Smooth muscle cell (in vitro differentiated cells): ENCODE measurements around the gene MRC1. TPM values are rescaled to one million over a fixed set of nuclear protein-coding genes. Genes with fewer than 3 reads are reported as not detected.

ENCODE experiments used
- DNase-seq: peaks from one replicate; lab custom pipeline; 2025; ENCODE audit not compliant: unreplicated experiment; lab: John Stamatoyannopoulos, UW
- H2AFZ ChIP-seq: fragments of 200-600 bp; sonication (generic); 2 replicates; pipeline ENCODE4 v1.6.0; 2016; ENCODE audit warnings: antibody characterized with exemption, low read depth, mild to moderate bottlenecking
- H3F3A ChIP-seq: fragments of 200-600 bp; sonication (generic); 2 replicates; pipeline ENCODE4 v1.6.0; 2017; ENCODE audit warnings: antibody characterized with exemption, low read depth
- H3K27ac ChIP-seq: fragments of 200-600 bp; sonication (generic); 2 replicates; pipeline ENCODE4 v1.5.1; 2016; ENCODE audit warnings: low read depth, mild to moderate bottlenecking
- H3K27me3 ChIP-seq: fragments of 200-600 bp; sonication (generic); 2 replicates; pipeline ENCODE4 v1.6.1; 2016; ENCODE audit warnings: low read depth, mild to moderate bottlenecking
- H3K36me3 ChIP-seq: fragments of 200-600 bp; sonication (generic); 2 replicates; pipeline ENCODE4 v1.5.1; 2016; ENCODE audit warnings: low read depth
- H3K4me1 ChIP-seq: fragments of 200-600 bp; sonication (generic); 2 replicates; pipeline ENCODE4 v1.5.1; 2016; ENCODE audit warnings: low read depth
- H3K4me2 ChIP-seq: fragments of 200-600 bp; sonication (generic); 2 replicates; pipeline ENCODE4 v1.6.0; 2016; ENCODE audit warnings: mild to moderate bottlenecking
- H3K4me3 ChIP-seq: fragments of 200-600 bp; sonication (generic); 2 replicates; pipeline ENCODE4 v1.5.1; 2016; ENCODE audit warnings: mild to moderate bottlenecking
- H3K79me2 ChIP-seq: fragments of 200-600 bp; sonication (generic); 2 replicates; pipeline ENCODE4 v1.6.0; 2016; ENCODE audit warnings: low read depth, mild to moderate bottlenecking
- H3K9ac ChIP-seq: fragments of 200-600 bp; sonication (generic); 2 replicates; pipeline ENCODE4 v1.6.0; 2016; ENCODE audit warnings: low read depth
- H3K9me3 ChIP-seq: fragments of 200-600 bp; sonication (generic); replicated peaks from 2 replicates; pipeline ENCODE4 v1.5.1; 2016; ENCODE audit warnings: low read depth
- H4K20me1 ChIP-seq: fragments of 200-600 bp; sonication (generic); 2 replicates; pipeline ENCODE4 v1.6.0; 2016; ENCODE audit warnings: low read depth
- WGBS: methylation state at CpG from one replicate; pipeline ENCODE4 v1.1.7; 2016; ENCODE audit warnings: low lambda C conversion rate; 5-methylcytosine and 5-hydroxymethylcytosine counted together
- polyA plus RNA-seq: library from polyadenylated mRNA; unstranded; fragments of >200 nt; fragmentation: Nextera tagmentation; extraction: Ambion mirVana; gene quantifications from 2 replicates; pipeline ENCODE4 v1.2.1, GENCODE V29; 2016
- total RNA-seq: library from RNA; depleted of rRNA; stranded (reverse); fragments of >200 nt; gene quantifications from 2 replicates; pipeline ENCODE4 v1.2.3, GENCODE V29; 2014
- TF ChIP-seq, protein P1 (sequence below): fragments of 200-600 bp; sonication (generic); IDR thresholded peaks from 2 replicates; pipeline ENCODE4 v1.5.1; 2017; ENCODE audit warnings: borderline replicate concordance, mild to moderate bottlenecking, antibody characterized with exemption; ENCODE audit not compliant: insufficient read depth, poor library complexity, severe bottlenecking

MRC1 gene
- total and polyA plus RNA-seq, 2 experiments from 2014 or later, result not detected

DNA sequence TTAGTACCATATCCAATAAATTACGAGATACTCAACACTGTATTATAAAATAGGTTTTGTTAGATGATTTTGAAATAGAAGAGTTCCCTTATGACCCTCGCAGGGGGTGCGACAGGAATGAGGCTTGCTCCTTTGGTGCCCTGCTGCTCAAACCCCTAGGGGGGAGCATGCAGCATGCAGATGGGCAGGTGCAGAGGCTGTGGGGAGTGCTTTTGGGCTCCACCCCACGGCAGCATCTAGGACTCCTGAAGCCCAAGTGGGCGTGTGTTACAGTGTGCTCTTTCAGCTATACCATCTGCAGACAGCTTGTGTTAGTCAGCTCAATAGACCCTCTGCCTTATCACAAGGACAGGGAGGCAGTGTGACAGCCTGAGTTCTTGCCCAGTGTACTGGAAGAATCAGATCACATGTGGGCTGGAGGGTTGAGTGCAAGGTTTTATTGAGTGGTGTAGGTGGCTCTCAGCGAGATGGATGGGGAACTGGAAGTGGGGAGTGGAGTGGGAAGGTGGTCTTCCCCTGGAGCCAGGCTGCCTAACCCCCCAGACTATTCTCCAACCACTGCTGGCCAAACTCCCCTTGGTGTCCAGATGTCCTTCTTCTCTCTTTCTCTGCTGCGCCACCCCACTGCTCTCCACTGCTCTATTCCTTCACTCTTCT is 3.1 kb upstream of the MRC1 start:
- TF ChIP-seq, protein P1, sequence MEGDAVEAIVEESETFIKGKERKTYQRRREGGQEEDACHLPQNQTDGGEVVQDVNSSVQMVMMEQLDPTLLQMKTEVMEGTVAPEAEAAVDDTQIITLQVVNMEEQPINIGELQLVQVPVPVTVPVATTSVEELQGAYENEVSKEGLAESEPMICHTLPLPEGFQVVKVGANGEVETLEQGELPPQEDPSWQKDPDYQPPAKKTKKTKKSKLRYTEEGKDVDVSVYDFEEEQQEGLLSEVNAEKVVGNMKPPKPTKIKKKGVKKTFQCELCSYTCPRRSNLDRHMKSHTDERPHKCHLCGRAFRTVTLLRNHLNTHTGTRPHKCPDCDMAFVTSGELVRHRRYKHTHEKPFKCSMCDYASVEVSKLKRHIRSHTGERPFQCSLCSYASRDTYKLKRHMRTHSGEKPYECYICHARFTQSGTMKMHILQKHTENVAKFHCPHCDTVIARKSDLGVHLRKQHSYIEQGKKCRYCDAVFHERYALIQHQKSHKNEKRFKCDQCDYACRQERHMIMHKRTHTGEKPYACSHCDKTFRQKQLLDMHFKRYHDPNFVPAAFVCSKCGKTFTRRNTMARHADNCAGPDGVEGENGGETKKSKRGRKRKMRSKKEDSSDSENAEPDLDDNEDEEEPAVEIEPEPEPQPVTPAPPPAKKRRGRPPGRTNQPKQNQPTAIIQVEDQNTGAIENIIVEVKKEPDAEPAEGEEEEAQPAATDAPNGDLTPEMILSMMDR, result no peak
- no peak for DNase-seq
- no peaks in the 10 kb centered on the region for H3K4me1 ChIP-seq
- no peaks in the 10 kb centered on the region for H3K79me2 ChIP-seq
- 70% methylated on average over 7 of the region's 7 CpGs for WGBS
- no peak overlapping the region for H3K4me3 ChIP-seq
- no peaks in the 10 kb centered on the region for H3F3A ChIP-seq
- no peaks in the 10 kb centered on the region for H3K9me3 ChIP-seq
- H3K27me3 ChIP-seq, result no peaks in the 10 kb centered on the region
- no peaks in the 10 kb centered on the region for H3K36me3 ChIP-seq
- no peak overlapping the region for H2AFZ ChIP-seq
- H3K4me2 ChIP-seq, result no peak overlapping the region
- H3K9ac ChIP-seq, result no peak overlapping the region
- no peak overlapping the region for H3K27ac ChIP-seq
- no peaks in the 10 kb centered on the region for H4K20me1 ChIP-seq

DNA sequence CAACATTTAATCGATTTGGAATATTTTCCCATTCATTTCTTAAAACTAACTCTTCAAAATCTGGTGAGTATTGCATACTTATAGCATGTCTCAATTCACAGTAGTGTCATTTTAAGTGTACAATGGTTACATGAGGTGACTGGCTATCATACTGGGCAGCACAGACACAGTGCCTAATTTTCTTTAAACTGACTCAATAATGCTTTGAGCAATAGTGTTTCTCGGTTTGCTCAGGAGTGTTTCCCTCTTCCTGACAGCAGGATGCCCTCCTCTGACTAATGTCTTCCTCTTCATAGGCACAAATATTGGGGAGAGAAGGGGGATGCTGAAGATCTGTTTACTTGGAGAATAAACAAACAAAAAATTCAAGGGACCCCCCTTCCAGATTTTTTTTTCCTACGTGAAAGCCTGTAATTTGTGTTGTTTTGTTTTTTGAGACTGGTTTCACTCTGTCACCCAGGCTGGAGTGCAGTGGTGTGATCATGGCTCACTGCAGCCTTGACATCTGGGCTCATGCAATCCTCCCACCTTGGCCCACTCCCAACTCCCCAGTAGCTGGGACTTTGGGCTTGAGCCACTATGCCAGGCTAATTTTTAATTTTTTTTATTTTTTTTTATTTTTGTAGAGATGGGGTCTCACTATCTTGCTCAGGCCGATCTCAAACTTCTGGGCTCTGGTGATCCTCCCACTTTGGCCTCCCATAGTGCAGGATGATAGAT is 2.2 kb downstream of the MRC1 start:
- no peak overlapping the region for H3K9ac ChIP-seq
- no peak for DNase-seq
- no peaks in the 10 kb centered on the region for H3K9me3 ChIP-seq
- H3K4me1 ChIP-seq, result no peaks in the 10 kb centered on the region
- TF ChIP-seq, protein P1, result no peak
- WGBS, result 88% methylated on average over 4 of the region's 4 CpGs
- H3K27me3 ChIP-seq, result no peaks in the 10 kb centered on the region
- H3K4me2 ChIP-seq, result no peak overlapping the region
- H2AFZ ChIP-seq, result no peak overlapping the region
- H3K36me3 ChIP-seq, result no peaks in the 10 kb centered on the region
- no peak overlapping the region for H3K27ac ChIP-seq
- no peaks in the 10 kb centered on the region for H4K20me1 ChIP-seq
- H3K79me2 ChIP-seq, result no peaks in the 10 kb centered on the region
- H3F3A ChIP-seq, result no peaks in the 10 kb centered on the region
- H3K4me3 ChIP-seq, result no peak overlapping the region

DNA sequence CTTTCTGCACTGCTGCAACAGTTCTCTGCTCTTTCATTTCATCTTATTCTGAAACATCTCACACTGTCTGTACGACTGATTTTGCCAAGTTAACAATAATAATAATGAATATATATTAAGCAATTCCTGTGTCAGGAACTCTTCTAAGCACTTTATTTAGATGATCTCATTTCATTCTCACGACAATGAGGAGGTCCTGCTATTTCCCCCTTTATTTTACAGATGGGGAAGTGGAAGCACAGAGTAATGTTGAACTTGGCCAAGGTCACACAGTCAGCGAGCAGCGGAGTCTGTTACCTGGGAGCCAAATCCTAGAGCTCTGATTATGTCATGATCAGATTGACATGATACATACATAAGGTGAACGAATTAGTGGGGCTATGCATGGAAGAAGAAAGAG is 5.8 kb downstream of the MRC1 start:
- Histone ChIP-seq H3K79me2 (no peaks in the 10 kb centered on the region), H3K27ac (no peak overlapping the region), H2AFZ (no peak overlapping the region), H3K36me3 (no peaks in the 10 kb centered on the region), H3K27me3 (no peaks in the 10 kb centered on the region), H3K4me3 (no peak overlapping the region), H3K4me1 (no peaks in the 10 kb centered on the region), H3K9ac (no peak overlapping the region), H3K4me2 (no peak overlapping the region), H3F3A (no peaks in the 10 kb centered on the region), H4K20me1 (no peaks in the 10 kb centered on the region), H3K9me3 (no peaks in the 10 kb centered on the region)
- WGBS, result 82% methylated on average over 5 of the region's 5 CpGs
- no peak for DNase-seq
- TF ChIP-seq, protein P1, result no peak
